ENCODE data around the gene CCNH. TPM values are rescaled to one million over a fixed set of nuclear protein-coding genes. Genes with fewer than 3 reads are reported as not detected.

CCNH gene
- total and polyA plus RNA-seq, 2 experiments from 2014 or later: 74.4 to 80.2 TPM

- peaks cover 20% of the 10 kb centered on the region for H3K36me3 Mint-ChIP-seq (ENCODE audit: low read depth)
- Histone ChIP-seq H3K9me2 (ENCODE audit: insufficient read depth) (no peaks in the 10 kb centered on the region), H3K27ac (ENCODE audit: low read depth) (no peak overlapping the region), H3K4me1 (ENCODE audit: insufficient read depth) (no peaks in the 10 kb centered on the region), H3F3A (replicated peaks; ENCODE audit: low read depth) (no peaks in the 10 kb centered on the region), H4K20me1 (replicated peaks; ENCODE audit: insufficient read depth) (no peaks in the 10 kb centered on the region), H3K27me3 (ENCODE audit: insufficient read depth) (no peaks in the 10 kb centered on the region), H3K36me3 (ENCODE audit: insufficient read depth) (no peaks in the 10 kb centered on the region), H2AFZ (no peak overlapping the region), H3K79me2 (replicated peaks; ENCODE audit: insufficient read depth) (no peaks in the 10 kb centered on the region), H3K4me2 (no peak overlapping the region), H3K4me3 (no peak overlapping the region)
- no peaks in the 10 kb centered on the region for H3K27me3 Mint-ChIP-seq (ENCODE audit: insufficient read depth, low read depth, poor library complexity)
- H3K27ac Mint-ChIP-seq: no peak overlapping the region
- no peak for DNase-seq (ENCODE audit: low spot score)
- TF ChIP-seq REST (IDR thresholded peaks at IDR 0.05; ENCODE audit: unreplicated experiment) (no peak), ZNF114 (CRISPR knock-in tag; IDR thresholded peaks at IDR 0.05) (no peak), JUNB (IDR thresholded peaks at IDR 0.05; ENCODE audit: unreplicated experiment) (no peak), POLR2AphosphoS5 (IDR thresholded peaks at IDR 0.05; ENCODE audit: low read depth) (no peak), ETS1 (IDR thresholded peaks at IDR 0.05) (no peak), CREB1 (CRISPR knock-in tag; IDR thresholded peaks at IDR 0.05; ENCODE audit: low read depth) (no peak), ZNF462 (CRISPR knock-in tag; IDR thresholded peaks at IDR 0.05) (no peak), STAT1 (IDR thresholded peaks at IDR 0.05; ENCODE audit: unreplicated experiment) (no peak), CTCF (conservative IDR thresholded peaks at IDR 0.05; ENCODE audit: low read depth in 2 of 2) (no peak), NANOG (IDR thresholded peaks at IDR 0.05; ENCODE audit: borderline replicate concordance) (no peak), EZH2phosphoT487 (IDR thresholded peaks at IDR 0.05; ENCODE audit: unreplicated experiment) (no peak), ZNF331 (CRISPR knock-in tag; IDR thresholded peaks at IDR 0.05; ENCODE audit: low read depth) (no peak), EZH2 (IDR thresholded peaks at IDR 0.05; ENCODE audit: low read depth, unreplicated experiment) (no peak)
- H3K4me3 Mint-ChIP-seq: no peak overlapping the region
- no peaks in the 10 kb centered on the region for H3K9me3 Mint-ChIP-seq
- ATAC-seq: no peak
- no peaks in the 10 kb centered on the region for H3K4me1 Mint-ChIP-seq
Measured at GRCh38 chr5:87347272-87347671, 65.5 kb downstream of the CCNH start.

Measured in GM23338 (cell line).